DMS53 treated with DMSO at 0.1 percent for 48 hours (cell line): ENCODE results near the gene PPP1R12C.
"Not testable (repeated sequence)": the region's sequence is repeated elsewhere in the genome, so short reads cannot be mapped to it uniquely, and the experiment has no call there.

Experiments
- DNase-seq: peaks from one replicate; lab custom pipeline; 2025; ENCODE audit not compliant: unreplicated experiment; lab: John Stamatoyannopoulos, UW

PPP1R12C gene

DNA sequence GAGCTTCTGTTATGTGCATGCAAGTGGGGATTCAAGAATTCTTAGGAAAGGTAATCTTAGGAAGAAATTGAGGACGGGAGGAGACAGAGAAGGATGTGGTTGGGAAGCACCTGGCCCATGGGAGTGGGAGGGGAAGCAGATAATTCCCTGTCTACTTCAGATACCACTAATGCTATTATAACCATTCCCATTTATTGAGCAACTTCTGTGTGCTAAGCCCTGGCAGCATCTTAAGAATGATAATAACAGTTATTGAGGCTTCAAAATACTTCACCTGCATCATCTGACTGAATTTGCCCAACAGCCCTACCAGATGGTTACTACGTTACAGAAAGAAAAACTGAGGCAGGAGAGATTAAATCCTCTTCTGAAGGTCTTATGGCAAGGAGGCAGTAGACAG lies 40.3 kb downstream of the PPP1R12C start:
- DNase-seq = no peak

DNA sequence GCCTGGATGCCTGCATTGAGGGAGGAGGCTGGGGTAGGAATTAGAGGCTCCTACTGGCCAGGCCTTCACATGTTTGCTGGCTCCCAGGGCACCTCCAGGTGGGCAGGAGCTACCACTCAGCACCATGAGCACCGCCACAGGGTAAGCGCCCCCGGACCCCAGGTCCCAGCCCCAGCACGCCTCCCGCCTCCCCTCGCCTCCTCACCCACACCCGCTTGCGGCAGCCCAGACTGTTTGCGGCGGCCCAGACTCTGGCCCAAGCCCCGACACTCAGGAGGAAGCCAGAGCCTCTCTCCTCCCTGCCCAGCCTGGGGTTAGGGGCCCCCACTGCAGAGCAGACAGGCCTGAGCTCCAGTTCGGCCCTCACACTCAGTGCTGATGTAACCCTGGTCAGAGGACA lies 41.1 kb downstream of the PPP1R12C start:
- no peak for DNase-seq

DNA sequence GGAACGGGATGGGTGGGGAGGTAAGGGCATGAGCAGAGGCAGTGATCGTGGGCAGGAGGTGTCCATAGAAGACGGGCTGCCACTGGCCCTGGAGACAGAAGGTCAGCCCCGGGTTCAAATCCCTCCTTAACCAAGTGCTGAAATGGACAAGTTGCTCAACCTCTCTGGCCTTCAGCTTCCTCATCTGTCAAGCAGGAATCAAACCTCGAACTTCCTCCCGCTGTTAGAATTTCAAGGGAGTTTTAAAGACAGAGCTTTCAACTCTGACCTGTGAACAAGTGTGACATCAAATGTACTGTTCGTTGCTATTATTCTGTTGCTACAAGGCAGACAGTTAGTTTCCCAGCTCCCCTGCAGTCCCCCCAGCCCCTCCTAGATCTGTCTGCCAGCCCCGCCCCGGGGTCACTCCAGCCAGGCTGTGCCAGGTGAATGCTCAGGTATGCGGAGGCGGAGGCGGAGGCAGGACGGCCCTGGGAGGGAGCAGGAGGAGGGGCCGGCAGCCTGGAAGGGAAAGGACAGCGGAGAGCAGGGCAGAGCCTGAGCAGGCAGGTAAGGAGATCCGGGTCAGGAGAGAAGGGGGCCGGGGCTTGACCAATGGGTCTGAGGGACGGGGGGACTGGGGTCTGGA lies 42.0 kb downstream of the PPP1R12C start, which contains the start of gene EPS8L1:
Gene EPS8L1 (plus strand): TSS at position 499 of the 628 bp plus-strand sequence. CDS start 576 bp downstream, outside the sequence.
- DNase-seq = no peak

- DNase-seq = no peak
Measured at GRCh38 chr19:55071913-55072312, 45.5 kb downstream of the PPP1R12C start.

GRCh38 chr19:55071129-55071502 lies 46.3 kb downstream of the PPP1R12C start:
- peak; percentile 54 for DNase-seq

DNA sequence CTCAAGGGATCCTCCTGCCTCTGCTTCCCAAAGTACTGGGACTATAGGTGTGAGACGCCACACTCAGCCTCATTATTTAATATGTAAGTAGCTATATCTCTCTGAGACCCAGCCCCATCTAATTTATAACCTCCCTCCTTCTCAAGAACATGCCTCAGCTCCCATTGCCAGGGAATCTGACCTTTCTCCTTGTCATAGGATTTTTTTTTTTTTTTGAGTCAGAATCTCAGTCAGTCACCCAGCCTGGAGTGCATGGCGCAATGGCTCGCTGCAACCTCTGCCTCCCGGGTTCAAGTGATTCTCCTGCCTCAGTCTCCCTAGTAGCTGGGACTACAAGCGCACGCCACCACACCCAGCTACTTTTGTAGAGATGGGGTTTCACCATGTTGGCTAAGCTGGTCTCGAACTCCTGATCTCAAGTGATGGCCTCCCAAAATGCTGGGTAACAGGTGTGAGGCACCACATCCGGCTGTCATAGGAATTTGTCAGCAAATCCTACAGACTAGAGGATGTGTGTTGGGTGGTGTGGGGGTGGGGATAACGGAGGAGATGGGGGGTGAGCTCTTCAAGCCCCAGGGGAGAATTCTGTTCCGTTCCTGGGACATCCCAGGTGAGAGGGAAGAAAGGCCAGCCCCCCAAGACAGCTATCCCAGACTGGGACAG lies 46.8 kb downstream of the PPP1R12C start:
- DNase-seq = no peak

- no peak for DNase-seq
Measured at GRCh38 chr19:55069865-55070197, 47.6 kb downstream of the PPP1R12C start.

DNA sequence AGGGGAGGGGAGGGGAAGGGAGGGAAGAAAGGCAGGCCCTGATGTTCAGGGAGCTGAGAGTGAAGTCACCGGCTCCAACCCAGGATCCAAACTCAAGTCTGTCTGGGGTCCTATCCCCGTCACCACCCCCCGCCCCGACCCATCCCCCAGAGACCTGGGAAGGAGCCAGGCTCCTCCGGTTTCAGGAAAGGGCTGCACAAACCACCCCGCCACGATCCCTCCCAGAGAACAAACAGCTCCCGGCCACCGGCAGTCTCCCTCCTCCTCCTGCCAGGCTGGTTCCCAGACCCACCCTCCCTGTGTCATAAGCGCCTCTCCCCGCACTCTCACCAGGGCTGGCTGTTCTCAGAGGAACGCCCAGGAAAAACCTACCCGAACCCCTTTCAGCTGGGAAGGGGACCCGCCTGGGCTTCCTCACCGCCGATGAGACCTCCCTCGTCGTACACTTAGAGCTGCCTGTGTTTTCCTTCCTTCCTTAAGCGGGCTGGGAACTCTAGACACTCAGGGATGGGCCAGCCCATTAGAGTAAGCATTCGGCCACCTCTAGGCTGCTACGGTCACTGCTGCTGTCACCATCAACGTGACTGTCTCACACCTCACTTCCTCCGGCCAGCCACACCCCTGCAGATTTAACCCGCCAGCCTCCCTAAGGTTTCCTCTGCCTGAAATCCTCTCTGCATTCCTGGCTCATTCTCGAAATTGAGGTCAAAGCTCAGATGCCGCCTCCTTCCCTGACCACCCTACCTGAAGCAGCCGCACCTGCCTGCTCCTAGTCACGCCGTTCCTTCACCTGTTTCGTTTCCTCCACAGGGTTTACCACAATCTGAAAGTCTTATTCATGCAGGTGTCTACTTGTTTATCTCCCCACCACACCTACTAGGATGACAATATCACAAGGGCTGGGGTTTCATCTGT lies 48.2 kb downstream of the PPP1R12C start:
- DNase-seq = peak; percentile 56

GRCh38 chr19:55067869-55068268 lies 49.6 kb downstream of the PPP1R12C start:
- DNase-seq = no peak

GRCh38 chr19:55066107-55066709 lies 51.2 kb downstream of the PPP1R12C start:
- DNase-seq = no peak

- not testable (repeated sequence) for DNase-seq
Measured at GRCh38 chr19:55065516-55065915, 51.9 kb downstream of the PPP1R12C start.

- DNase-seq = no peak
Measured at GRCh38 chr19:55063492-55063843, 54.0 kb downstream of the PPP1R12C start.

GRCh38 chr19:55062735-55063491 lies 54.5 kb downstream of the PPP1R12C start, which contains the start of gene RDH13:
TSS of gene RDH13 (minus strand) at chr19:55063148. CDS start at chr19:55063032, 116 bp downstream.
- peak; percentile 89 for DNase-seq

DNA sequence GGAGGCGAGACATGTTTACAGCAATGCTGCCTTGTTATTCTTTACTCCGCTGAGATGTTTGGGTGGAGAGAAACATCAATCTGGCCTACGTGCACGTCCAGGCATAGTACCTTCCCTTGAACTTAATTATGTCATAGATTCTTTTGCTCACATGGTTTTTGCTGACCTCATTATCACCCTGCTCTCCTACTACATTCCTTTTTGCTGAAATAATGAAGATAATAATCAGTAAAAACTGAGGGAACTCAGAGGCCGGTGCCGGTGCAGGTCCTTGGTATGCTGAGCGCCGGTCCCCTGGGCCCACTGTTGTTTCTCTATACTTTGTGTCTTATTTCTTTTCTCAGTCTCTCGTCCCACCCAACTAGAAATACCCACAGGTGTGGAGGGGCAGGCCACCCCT lies 57.1 kb downstream of the PPP1R12C start:
- not testable (repeated sequence) for DNase-seq

GRCh38 chr19:55058781-55059610 lies 58.4 kb downstream of the PPP1R12C start:
- no peak for DNase-seq

DNA sequence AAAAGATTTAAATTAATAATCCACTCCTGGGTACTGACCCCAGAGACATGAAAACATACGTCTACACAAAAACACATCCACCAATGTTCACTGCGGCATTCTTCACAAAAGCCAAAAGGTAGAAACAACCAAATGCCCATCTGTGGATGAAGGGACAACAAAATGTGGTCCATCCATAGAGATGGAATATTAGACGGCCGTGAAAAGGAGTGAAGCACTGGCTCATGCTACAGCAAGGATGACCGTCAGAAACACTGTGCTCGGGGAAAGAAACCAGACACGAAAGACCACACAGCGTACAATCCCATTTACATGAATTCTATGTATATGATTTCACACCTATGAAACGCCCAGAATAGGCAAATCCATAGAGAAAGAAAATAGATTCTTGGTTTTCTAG lies 60.6 kb downstream of the PPP1R12C start:
- DNase-seq = no peak

GRCh38 chr19:55053735-55054134 lies 63.7 kb downstream of the PPP1R12C start:
- DNase-seq = no peak

- no peak for DNase-seq
Measured at GRCh38 chr19:55050749-55051532, 66.5 kb downstream of the PPP1R12C start.

DNA sequence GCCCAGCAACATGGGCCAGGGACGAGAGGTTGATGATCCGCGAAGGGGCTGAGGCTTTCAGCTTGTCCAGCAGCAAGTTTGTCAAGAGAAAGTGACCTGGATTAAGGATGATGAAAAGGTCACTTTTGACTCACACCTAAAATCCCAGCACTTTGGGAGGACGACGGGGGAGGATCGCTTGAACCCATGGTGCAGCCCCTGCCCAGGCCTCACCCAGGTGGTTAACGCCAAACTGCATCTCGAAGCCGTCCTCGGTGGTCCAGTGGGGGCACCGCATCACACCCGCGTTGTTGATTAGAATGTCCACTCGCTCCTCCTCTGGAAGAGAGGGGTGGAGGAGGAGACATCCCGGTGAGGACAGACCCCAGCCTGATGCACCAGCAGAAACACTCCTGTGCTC lies 69.0 kb downstream of the PPP1R12C start:
- no peak for DNase-seq
